GM12878 (cell line): Measurements from ENCODE around the gene CRKL. TPM values are rescaled to one million over a fixed set of nuclear protein-coding genes. Genes with fewer than 3 reads are reported as not detected.

Experiments
- ATAC-seq: fragments of 200-7000 bp; cut with Tn5 transposase; 3 replicates; pipeline ENCODE4 v1.9.1; 2020; ENCODE audit warnings: mild to moderate bottlenecking, moderate library complexity
- BruUV-seq: library from RNA; stranded (reverse); fragments of 400-500 nt; replicated peaks from 2 replicates; lab custom pipeline; 2021; lab: Mats Ljungman, UMichigan
- CTCF ChIA-PET: fragments of 300-600 bp; sonication (Branson Sonifier 250); formaldehyde crosslinking; extraction: SDS; loops from one replicate; lab custom pipeline; 2021; ENCODE audit warnings: inconsistent platforms; lab: Yijun Ruan, JAX
- POLR2A ChIA-PET: fragments of 350-600 bp; formaldehyde crosslinking; extraction: SDS; loops from one replicate; lab custom pipeline; 2021; ENCODE audit warnings: inconsistent platforms; lab: Charles Lee
- RAD21 ChIA-PET: fragments of 300-600 bp; sonication (Branson Sonifier 250); formaldehyde crosslinking; loops from one replicate; lab custom pipeline; 2023; ENCODE audit warnings: antibody characterized with exemption; ENCODE audit not compliant: unreplicated experiment; lab: Charles Lee
- SMC1A ChIA-PET: fragments of 300-600 bp; sonication (Branson Sonifier 250); formaldehyde crosslinking; loops from one replicate; lab custom pipeline; 2023; ENCODE audit not compliant: unreplicated experiment, uncharacterized antibody; lab: Charles Lee
- DNase-seq: peaks from one replicate; pipeline ENCODE4 v3.0.0-alpha.2; 2011; ENCODE audit warnings: low read depth, low spot score
- FAIRE-seq: peaks from 3 replicates; lab custom pipeline; 2011; peaks lifted over from hg19 to GRCh38; lab: Jason Lieb, UNC
- H2AFZ ChIP-seq: 2 replicates; pipeline ENCODE4 v1.6.0; 2011; ENCODE audit warnings: low read depth, low read length, control low read depth; ENCODE audit not compliant: control insufficient read depth
- H3K27ac ChIP-seq: 2 replicates; pipeline ENCODE4 v1.5.1; 2011; ENCODE audit warnings: control low read depth; ENCODE audit not compliant: control insufficient read depth, insufficient read depth
- H3K27me3 ChIP-seq, 2 experiments: replicated peaks in 1 of 2; 2 replicates each; pipeline versions ENCODE4 v1.6.0 to v1.6.1; 2011; ENCODE audit warnings: low read length in 1 of 2; ENCODE audit not compliant: control insufficient read depth in 2 of 2, insufficient read depth in 2 of 2
- H3K36me3 ChIP-seq, 2 experiments: 2 replicates each; pipeline ENCODE4 v1.5.1; 2011; ENCODE audit warnings: low read length in 1 of 2; ENCODE audit not compliant: control insufficient read depth in 2 of 2, insufficient read depth in 2 of 2
- H3K4me1 ChIP-seq: 2 replicates; pipeline ENCODE4 v1.6.1; 2011; ENCODE audit warnings: mild to moderate bottlenecking, low read length, moderate library complexity, mixed read lengths; ENCODE audit not compliant: control insufficient read depth, insufficient read depth
- H3K4me2 ChIP-seq: 2 replicates; pipeline ENCODE4 v1.6.0; 2011; ENCODE audit warnings: control low read depth; ENCODE audit not compliant: control insufficient read depth, insufficient read depth
- H3K4me3 ChIP-seq: fragments of 200-600 bp; sonication (generic); 2 replicates; pipeline ENCODE4 v1.5.1; 2016
- H3K79me2 ChIP-seq: 2 replicates; pipeline ENCODE4 v1.6.0; 2011; ENCODE audit warnings: low read length; ENCODE audit not compliant: control insufficient read depth, insufficient read depth
- H3K9ac ChIP-seq: 2 replicates; pipeline ENCODE4 v1.8.0; 2011; ENCODE audit warnings: low read length, control low read depth, mixed read lengths; ENCODE audit not compliant: control insufficient read depth, insufficient read depth
- H3K9me3 ChIP-seq: replicated peaks from 3 replicates; pipeline ENCODE4 v1.5.1; 2011; ENCODE audit warnings: mild to moderate bottlenecking, low read length; ENCODE audit not compliant: control insufficient read depth, insufficient read depth
- H4K20me1 ChIP-seq: 2 replicates; pipeline ENCODE4 v1.6.0; 2011; ENCODE audit not compliant: control insufficient read depth, insufficient read depth
- BHLHE40 ChIP-seq, 2 experiments: fragments of 450-650 bp in 1 of 2; IDR thresholded peaks; 2 replicates each; pipeline ENCODE4 v1.6.1; 2011 to 2017; ENCODE audit warnings: low read depth in 2 of 2, borderline replicate concordance in 1 of 2, improper control_type of control experiment in 1 of 2, low read length in 1 of 2, mild to moderate bottlenecking in 1 of 2
- KDM1A ChIP-seq: fragments of 200-600 bp; sonication (generic); IDR thresholded peaks from 2 replicates; pipeline ENCODE4 v1.6.1; 2016; ENCODE audit warnings: borderline replicate concordance
- NR2F1 ChIP-seq: fragments of 450-650 bp; conservative IDR thresholded peaks from 2 replicates; pipeline ENCODE4 v1.6.1; 2017; ENCODE audit warnings: mild to moderate bottlenecking
- NRF1 ChIP-seq: conservative IDR thresholded peaks from 2 replicates; pipeline ENCODE4 v1.6.1; 2011; ENCODE audit warnings: mild to moderate bottlenecking, low read depth, low read length, improper control_type of control experiment
- SIN3A ChIP-seq: IDR thresholded peaks from 2 replicates; pipeline ENCODE4 v1.6.1; 2012; ENCODE audit warnings: low read depth, low read length, improper control_type of control experiment
- YY1 ChIP-seq: IDR thresholded peaks from 2 replicates; pipeline ENCODE4 v1.6.1; 2011; ENCODE audit warnings: low read depth, mild to moderate bottlenecking, low read length
- ZNF622 ChIP-seq: fragments of 450-650 bp; IDR thresholded peaks from 2 replicates; pipeline ENCODE4 v1.6.1; 2017; ENCODE audit warnings: mild to moderate bottlenecking, inconsistent platforms
- ZSCAN29 ChIP-seq: fragments of 450-650 bp; IDR thresholded peaks from 2 replicates; pipeline ENCODE4 v1.6.1; 2017; ENCODE audit warnings: mild to moderate bottlenecking, moderate library complexity
- WGBS: methylation state at CpG from one replicate; pipeline ENCODE4 v1.1.6; 2016; ENCODE audit warnings: low lambda C conversion rate; ENCODE audit not compliant: insufficient replicate concordance, insufficient coverage; ENCODE audit errors: missing lambda C conversion rate; 5-methylcytosine and 5-hydroxymethylcytosine counted together
- in situ Hi-C: fragments of 300-500 bp; cut with MboI; formaldehyde crosslinking; loops from 9 replicates; pipeline ENCODE4 v1.14.3; 2018; ENCODE audit warnings: mixed read lengths
- intact Hi-C: fragments of 100-400 bp; cut with micrococcal nuclease; formaldehyde crosslinking; loops from one replicate; pipeline ENCODE4 v1.14.2; 2022; ENCODE audit not compliant: unreplicated experiment
- polyA plus RNA-seq, 11 experiments: library from polyadenylated mRNA; depleted of rRNA in 4 of 11; unstranded in 6 of 11; stranded (reverse) in 5 of 11; fragments of >200 nt; fragmentation: Nextera tagmentation in 4 of 11; fragmentation: Illumina TruSeq in 1 of 11; extraction: Ambion mirVana in 4 of 11; extraction: Trizol in 1 of 11; gene quantifications; 1 replicate in 1 of 11; 2 replicates in 10 of 11; pipeline versions ENCODE4 v1.2.1 to v1.2.3, GENCODE V29; 2011 to 2016; ENCODE audit warnings: inconsistent platforms in 2 of 11, missing spikeins in 2 of 11, low read depth in 1 of 11
- total RNA-seq, 4 experiments: library from RNA; depleted of rRNA in 3 of 4; stranded (reverse); fragments of >200 nt in 3 of 4; fragmentation: Illumina TruSeq in 1 of 4; extraction: Trizol in 1 of 4; gene quantifications; 2 replicates each; pipeline versions ENCODE4 v1.2.1 to v1.2.3, GENCODE V29; 2013 to 2021
- TF ChIP-seq, protein P1 (sequence below): fragments of 150-350 bp; IDR thresholded peaks from 2 replicates; pipeline ENCODE4 v1.6.1; 2014; ENCODE audit warnings: mild to moderate bottlenecking, low read depth, low read length
- TF ChIP-seq, protein P2 (sequence below): fragments of 450-650 bp; IDR thresholded peaks from 2 replicates; pipeline ENCODE4 v1.6.1; 2017; ENCODE audit warnings: mild to moderate bottlenecking

Gene CRKL
- total and polyA plus RNA-seq, 10 of the 15 experiments (the other 5 are each of a cell fraction or from before 2014, with no cell fraction given), result 12.6 to 61.2 (median 32.7) TPM

- ChIA-PET RAD21 (no interaction called here), POLR2A (interaction anchor here (0.7 kb wide), 2 partner anchors 48 to 120 kb away, joined by 3 to 4 read pairs; no protein-coding TSS in a partner anchor), SMC1A (no interaction called here), CTCF (no interaction called here)
- no peak for FAIRE-seq
- BruUV-seq, result no TSS peak
- Histone ChIP-seq H3K9me3 (no peaks in the 10 kb centered on the region), H3K4me3 (no peak overlapping the region), H4K20me1 (no peaks in the 10 kb centered on the region), H3K4me1 (peaks cover 3% of the 10 kb centered on the region; the same call in 1 of the 2 replicates), H3K27ac (no peak overlapping the region), H3K79me2 (no peaks in the 10 kb centered on the region), H3K9ac (no peak overlapping the region), H3K36me3 (no peaks in the 10 kb centered on the region), H3K4me2 (no peak overlapping the region), H2AFZ (no peak overlapping the region), H3K27me3 (no peaks in the 10 kb centered on the region)
- DNase-seq, result no peak
- no peak for ATAC-seq
- in situ Hi-C loops, result no loop called here
- 29% methylated on average over 11 of the region's 21 CpGs for WGBS
- intact Hi-C loops, result no loop called here
- TF ChIP-seq ZNF622 (no peak), KDM1A (no peak), ZSCAN29 (no peak), NR2F1 (no peak), YY1 (no peak), SIN3A (no peak), NRF1 (no peak), BHLHE40 (IDR thresholded peaks at IDR 0.05; ENCODE audit: borderline replicate concordance in 1 of 2, low read depth in 2 of 2, low read length in 1 of 2) (no peak)
- TF ChIP-seq, protein P1, sequence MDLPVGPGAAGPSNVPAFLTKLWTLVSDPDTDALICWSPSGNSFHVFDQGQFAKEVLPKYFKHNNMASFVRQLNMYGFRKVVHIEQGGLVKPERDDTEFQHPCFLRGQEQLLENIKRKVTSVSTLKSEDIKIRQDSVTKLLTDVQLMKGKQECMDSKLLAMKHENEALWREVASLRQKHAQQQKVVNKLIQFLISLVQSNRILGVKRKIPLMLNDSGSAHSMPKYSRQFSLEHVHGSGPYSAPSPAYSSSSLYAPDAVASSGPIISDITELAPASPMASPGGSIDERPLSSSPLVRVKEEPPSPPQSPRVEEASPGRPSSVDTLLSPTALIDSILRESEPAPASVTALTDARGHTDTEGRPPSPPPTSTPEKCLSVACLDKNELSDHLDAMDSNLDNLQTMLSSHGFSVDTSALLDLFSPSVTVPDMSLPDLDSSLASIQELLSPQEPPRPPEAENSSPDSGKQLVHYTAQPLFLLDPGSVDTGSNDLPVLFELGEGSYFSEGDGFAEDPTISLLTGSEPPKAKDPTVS, result no peak
- TF ChIP-seq, protein P2, sequence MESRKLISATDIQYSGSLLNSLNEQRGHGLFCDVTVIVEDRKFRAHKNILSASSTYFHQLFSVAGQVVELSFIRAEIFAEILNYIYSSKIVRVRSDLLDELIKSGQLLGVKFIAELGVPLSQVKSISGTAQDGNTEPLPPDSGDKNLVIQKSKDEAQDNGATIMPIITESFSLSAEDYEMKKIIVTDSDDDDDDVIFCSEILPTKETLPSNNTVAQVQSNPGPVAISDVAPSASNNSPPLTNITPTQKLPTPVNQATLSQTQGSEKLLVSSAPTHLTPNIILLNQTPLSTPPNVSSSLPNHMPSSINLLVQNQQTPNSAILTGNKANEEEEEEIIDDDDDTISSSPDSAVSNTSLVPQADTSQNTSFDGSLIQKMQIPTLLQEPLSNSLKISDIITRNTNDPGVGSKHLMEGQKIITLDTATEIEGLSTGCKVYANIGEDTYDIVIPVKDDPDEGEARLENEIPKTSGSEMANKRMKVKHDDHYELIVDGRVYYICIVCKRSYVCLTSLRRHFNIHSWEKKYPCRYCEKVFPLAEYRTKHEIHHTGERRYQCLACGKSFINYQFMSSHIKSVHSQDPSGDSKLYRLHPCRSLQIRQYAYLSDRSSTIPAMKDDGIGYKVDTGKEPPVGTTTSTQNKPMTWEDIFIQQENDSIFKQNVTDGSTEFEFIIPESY, result no peak
Observed at GRCh38 chr22:20972933-20973577, 55.8 kb downstream of the CRKL start.
